Lung (tissue), 12 donors: ENCODE measurements around the gene TMEM235. TPM values are rescaled to one million over a fixed set of nuclear protein-coding genes. Genes with fewer than 3 reads are reported as not detected.

ENCODE experiments used
- ATAC-seq: fragments of 200-7000 bp; cut with Tn5 transposase; one replicate; pipeline ENCODE4 v1.9.1; 2020; ENCODE audit warnings: moderate number of reproducible peaks; ENCODE audit not compliant: insufficient read depth, low FRiP score
- DNase-seq, 3 donors: peaks; one replicate each; pipeline ENCODE4 v3.0.0-alpha.2; 2013 to 2017
- H3K27ac ChIP-seq, 2 donors: one replicate each; pipeline ENCODE4 v1.5.1; 2013; ENCODE audit warnings: mild to moderate bottlenecking in 2 of 2, moderate library complexity in 2 of 2, control low read depth in 1 of 2, inconsistent platforms in 1 of 2, low read depth in 1 of 2, low read length in 1 of 2
- H3K27me3 ChIP-seq, 3 donors: one replicate each; pipeline ENCODE4 v1.5.1; 2013; ENCODE audit warnings: low read length in 2 of 3; ENCODE audit not compliant: control insufficient read depth in 3 of 3, insufficient read depth in 3 of 3
- H3K36me3 ChIP-seq, 4 donors: one replicate each; pipeline ENCODE4 v1.5.1; 2013; ENCODE audit warnings: low read length in 4 of 4, mild to moderate bottlenecking in 1 of 4, moderate library complexity in 1 of 4; ENCODE audit not compliant: control insufficient read depth in 4 of 4, insufficient read depth in 4 of 4
- H3K4me1 ChIP-seq, 5 donors: one replicate each; pipeline ENCODE4 v1.5.1; 2013; ENCODE audit warnings: low read length in 5 of 5, mild to moderate bottlenecking in 2 of 5, moderate library complexity in 1 of 5; ENCODE audit not compliant: control insufficient read depth in 5 of 5, insufficient read depth in 5 of 5
- H3K4me3 ChIP-seq: one replicate; pipeline ENCODE4 v1.5.1; 2013; ENCODE audit warnings: mild to moderate bottlenecking, control low read depth, moderate library complexity
- H3K9ac ChIP-seq, 2 donors: one replicate each; pipeline ENCODE4 v1.5.1; 2013; ENCODE audit warnings: low read length in 2 of 2, control low read depth in 1 of 2; ENCODE audit not compliant: insufficient read depth in 1 of 2
- H3K9me3 ChIP-seq, 4 donors: one replicate each; pipeline ENCODE4 v1.5.1; 2013; ENCODE audit warnings: low read length in 3 of 4, mild to moderate bottlenecking in 1 of 4, moderate library complexity in 1 of 4; ENCODE audit not compliant: control insufficient read depth in 4 of 4, insufficient read depth in 3 of 4
- CTCF ChIP-seq: IDR thresholded peaks from 2 replicates; pipeline ENCODE4 v1.5.1; 2012; ENCODE audit warnings: mild to moderate bottlenecking; ENCODE audit errors: control extremely low read depth, extremely low read depth
- WGBS, 2 donors: extraction: QIAGEN DNeasy Blood & Tissue Kit; methylation state at CpG; one replicate each; pipeline ENCODE4 v1.1.7; 2013; 5-methylcytosine and 5-hydroxymethylcytosine counted together
- polyA plus RNA-seq, 2 donors: library from polyadenylated mRNA; stranded (reverse); fragments of 200-250 nt; gene quantifications; one replicate each; pipeline ENCODE4 v1.2.1, GENCODE V29; 2013
- total RNA-seq, 2 donors: library from RNA; depleted of rRNA in 1 of 2; stranded (reverse); fragments of >200 nt in 1 of 2; gene quantifications; one replicate each; pipeline ENCODE4 v1.2.1, GENCODE V29; 2014 to 2021
- donor health status: control.
- donor health status: control.
- donor health status: Bipolar disorder and iron deficiency.
- donor health status: healthy.
- donor health status: DM: yes; HTN: yes; CAD: no.

TMEM235 gene
- total and polyA plus RNA-seq, 4 donors = 0.08 to 0.97 TPM; not detected in 2

- TF ChIP-seq CTCF = no peak
- Histone ChIP-seq H3K27ac (peak overlapping the region in 1 of 2 donors; percentile 28), H3K36me3 (no peaks in the 10 kb centered on the region), H3K9ac (no peak overlapping the region), H3K27me3 (no peaks in the 10 kb centered on the region), H3K4me1 (peaks cover 0 to 20% (median 3%) of the 10 kb centered on the region in 5 donors), H3K9me3 (no peaks in the 10 kb centered on the region), H3K4me3 (no peak overlapping the region)
- WGBS, 2 donors = 71 to 82% methylated on average over 20 of the region's 20 CpGs
- DNase-seq (no peak), ATAC-seq (no peak)
Measured at GRCh38 chr17:78249818-78250806, 18.7 kb downstream of the TMEM235 start.

- 15 to 26% methylated on average over 27 of the region's 27 CpGs for WGBS, 2 donors
- Histone ChIP-seq H3K4me3 (no peak overlapping the region), H3K4me1 (peaks cover 0 to 22% (median 5%) of the 10 kb centered on the region in 5 donors), H3K9ac (no peak overlapping the region), H3K9me3 (no peaks in the 10 kb centered on the region), H3K27ac (peak overlapping the region in 1 of 2 donors; percentile 7), H3K27me3 (no peaks in the 10 kb centered on the region), H3K36me3 (no peaks in the 10 kb centered on the region)
- peak; percentile 98 for TF ChIP-seq CTCF
- DNase-seq (peak; percentile 86 to 91 (median 87)), ATAC-seq (peak; percentile 90)
Measured at GRCh38 chr17:78250891-78251772, 19.7 kb downstream of the TMEM235 start.

GRCh38 chr17:78251773-78252103, 20.3 kb downstream of the TMEM235 start:
- Histone ChIP-seq H3K9ac (no peak overlapping the region), H3K27ac (no peak overlapping the region), H3K4me1 (peaks cover 0 to 28% (median 11%) of the 10 kb centered on the region in 5 donors), H3K27me3 (no peaks in the 10 kb centered on the region), H3K4me3 (no peak overlapping the region), H3K36me3 (no peaks in the 10 kb centered on the region), H3K9me3 (no peaks in the 10 kb centered on the region)
- no peak for DNase-seq
- no peak for ATAC-seq
- TF ChIP-seq CTCF = no peak
- WGBS, 2 donors = 33 to 51% methylated on average over 6 of the region's 6 CpGs
